CMK (cell line): ENCODE measurements around the gene ST14.
"Not testable (repeated sequence)": the region's sequence is repeated elsewhere in the genome, so short reads cannot be mapped to it uniquely, and the experiment has no call there.

ENCODE experiments used
- DNase-seq: peaks from one replicate; pipeline ENCODE4 v3.0.0-alpha.2; 2010; ENCODE audit warnings: low read depth

ST14 gene

GRCh38 chr11:130233888-130234287 lies 74.3 kb downstream of the ST14 start:
- DNase-seq, result not testable (repeated sequence)

DNA sequence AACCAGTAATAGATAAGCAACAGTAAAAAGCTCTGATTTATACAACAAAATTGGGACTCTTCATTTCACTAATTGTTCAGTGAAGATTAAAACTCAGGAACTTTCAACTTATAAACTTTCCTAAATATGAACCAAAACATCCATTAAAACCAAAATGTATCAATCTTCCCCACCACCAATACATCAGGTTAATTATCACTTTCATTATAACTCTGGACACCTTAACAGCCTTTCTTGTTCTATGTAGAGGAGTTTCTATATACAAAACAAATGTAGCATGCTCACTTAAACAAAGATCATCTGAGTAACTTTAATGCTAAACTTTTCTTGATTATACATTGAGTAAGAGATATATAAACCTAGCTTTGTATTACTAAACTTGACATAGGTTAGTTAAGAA lies 74.7 kb downstream of the ST14 start:
- DNase-seq, result no peak

DNA sequence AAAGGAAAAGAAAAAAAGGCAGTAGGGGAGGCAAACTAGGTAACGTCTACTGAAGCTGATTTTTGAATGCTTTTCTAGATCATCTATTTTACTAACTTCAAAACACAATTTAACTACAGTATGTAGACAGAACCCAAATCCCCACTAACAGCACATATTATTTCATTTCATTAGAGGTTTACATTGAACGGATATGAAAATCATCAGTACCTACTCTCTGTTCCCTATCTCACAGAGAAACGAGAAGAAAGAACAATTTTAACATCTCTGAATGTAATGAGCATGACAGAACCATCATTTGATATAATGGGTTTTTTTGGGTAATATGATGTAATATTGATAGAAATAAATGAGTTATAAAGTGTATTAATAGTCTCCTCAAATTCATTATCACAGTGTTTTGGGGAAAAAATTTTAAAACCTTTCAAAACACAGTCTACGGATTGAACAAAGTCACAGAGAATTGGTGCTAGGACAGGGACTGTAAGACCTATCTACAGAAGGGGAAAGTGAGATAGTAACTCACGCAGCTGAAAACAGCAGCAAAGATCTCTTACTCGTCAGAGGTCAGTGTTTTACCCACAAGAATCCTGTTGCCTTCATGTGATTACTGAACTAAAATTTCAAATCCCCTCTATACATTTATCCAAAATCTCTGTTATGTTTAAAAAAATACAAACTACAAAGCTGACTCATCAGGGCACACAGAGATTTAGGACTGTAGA lies 77.9 kb downstream of the ST14 start:
- no peak for DNase-seq

DNA sequence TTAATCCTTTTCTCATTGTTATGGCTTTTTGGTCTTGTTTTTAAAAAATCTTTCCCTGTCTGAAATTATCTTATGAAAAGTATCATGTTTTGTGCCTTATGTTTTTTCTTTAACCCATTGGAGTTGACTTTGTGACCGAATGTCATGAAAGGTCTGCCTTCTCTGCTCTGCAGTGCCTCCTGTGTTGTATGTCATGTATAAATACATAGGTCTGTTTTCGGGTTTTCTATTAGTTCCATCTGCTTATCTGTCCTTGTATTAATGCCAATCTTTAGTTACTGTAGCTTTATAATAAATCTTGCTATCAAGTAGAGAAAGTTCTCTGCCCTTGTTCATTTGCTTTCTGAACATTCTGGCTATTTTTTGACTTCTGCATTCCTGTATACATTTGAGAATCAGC lies 82.1 kb downstream of the ST14 start:
- no peak for DNase-seq

GRCh38 chr11:130243816-130244215 lies 84.2 kb downstream of the ST14 start:
- DNase-seq, result no peak

- no peak for DNase-seq
These were observed 85.3 kb downstream of the ST14 start for GRCh38 chr11:130244848-130245247.

- DNase-seq, result not testable (repeated sequence)
These were observed 85.8 kb downstream of the ST14 start for GRCh38 chr11:130245375-130245774.

- DNase-seq, result no peak
These were observed 86.7 kb downstream of the ST14 start for GRCh38 chr11:130246270-130246669.

DNA sequence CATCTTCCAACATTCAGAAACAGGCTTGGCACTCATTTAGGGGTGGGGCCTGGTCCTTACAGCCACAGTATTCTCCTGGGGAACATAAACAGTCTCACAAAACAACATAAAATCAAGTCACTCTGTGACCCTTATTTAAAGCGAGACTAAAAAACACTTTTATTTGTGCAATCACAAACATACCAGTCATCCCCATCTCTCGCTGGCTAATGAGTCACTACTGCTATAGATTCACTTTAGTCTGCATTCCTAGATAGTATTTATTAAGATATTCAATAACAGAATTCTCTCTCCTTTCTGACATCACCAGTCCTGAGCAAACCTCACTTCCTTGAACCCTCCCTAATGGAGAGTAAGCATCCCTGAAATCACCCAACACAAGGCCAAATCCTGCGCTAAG lies 87.2 kb downstream of the ST14 start:
- DNase-seq, result no peak

- no peak for DNase-seq
These were observed 87.7 kb downstream of the ST14 start for GRCh38 chr11:130247319-130247718.

GRCh38 chr11:130249371-130249770 lies 89.8 kb downstream of the ST14 start:
- DNase-seq, result no peak

DNA sequence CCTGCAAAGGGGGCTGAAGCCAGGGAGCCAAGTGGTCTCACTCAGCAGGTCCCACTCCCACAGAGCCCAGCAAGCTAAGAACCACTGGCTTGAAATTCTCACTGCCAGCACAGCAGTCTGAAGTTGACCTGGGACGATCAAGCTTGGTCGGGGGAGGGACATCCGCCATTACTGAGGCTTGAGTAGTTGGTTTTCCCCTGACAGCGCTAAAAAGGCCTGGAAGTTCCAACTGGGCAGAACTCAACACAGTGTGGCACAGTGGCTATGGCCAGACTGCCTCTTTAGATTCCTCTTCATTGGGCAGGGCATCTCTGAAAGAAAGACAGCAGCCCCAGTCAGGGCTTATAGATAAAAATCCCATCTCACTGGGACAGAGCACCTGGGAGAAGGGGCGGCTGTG lies 90.3 kb downstream of the ST14 start:
- DNase-seq, result not testable (repeated sequence)

DNA sequence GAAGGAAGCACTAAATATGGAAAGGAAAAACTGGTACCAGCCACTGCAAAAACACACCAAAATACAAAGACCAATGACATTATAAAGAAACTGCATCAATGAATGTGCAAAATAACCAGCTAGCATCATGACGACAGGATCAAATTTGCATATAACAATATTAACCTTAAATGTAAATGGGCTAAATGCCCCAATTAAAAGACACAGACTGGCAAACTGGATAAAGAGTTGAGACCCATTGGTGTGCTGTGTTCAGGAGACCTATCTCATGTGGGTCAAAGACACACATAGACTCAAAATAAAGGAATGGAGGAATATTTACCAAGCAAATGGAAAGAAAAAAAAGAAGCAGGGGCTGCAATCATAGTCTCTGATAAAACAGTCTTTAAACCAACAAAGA lies 92.2 kb downstream of the ST14 start:
- not testable (repeated sequence) for DNase-seq
